Measurements from ENCODE around the gene DRICH1.
"Not testable (repeated sequence)": the region's sequence is repeated elsewhere in the genome, so short reads cannot be mapped to it uniquely, and the experiment has no call there.

Gene DRICH1

GRCh38 chr22:23595904-23596303 is 36.2 kb downstream of the DRICH1 start:
- DNase-seq: not testable (repeated sequence)

GRCh38 chr22:23591846-23592245 is 40.3 kb downstream of the DRICH1 start:
- DNase-seq: no peak

- peak; percentile 71 for DNase-seq
Measured at GRCh38 chr22:23591201-23591791, 40.8 kb downstream of the DRICH1 start.

- DNase-seq: no peak
Measured at GRCh38 chr22:23583836-23584235, 48.3 kb downstream of the DRICH1 start.

DNA sequence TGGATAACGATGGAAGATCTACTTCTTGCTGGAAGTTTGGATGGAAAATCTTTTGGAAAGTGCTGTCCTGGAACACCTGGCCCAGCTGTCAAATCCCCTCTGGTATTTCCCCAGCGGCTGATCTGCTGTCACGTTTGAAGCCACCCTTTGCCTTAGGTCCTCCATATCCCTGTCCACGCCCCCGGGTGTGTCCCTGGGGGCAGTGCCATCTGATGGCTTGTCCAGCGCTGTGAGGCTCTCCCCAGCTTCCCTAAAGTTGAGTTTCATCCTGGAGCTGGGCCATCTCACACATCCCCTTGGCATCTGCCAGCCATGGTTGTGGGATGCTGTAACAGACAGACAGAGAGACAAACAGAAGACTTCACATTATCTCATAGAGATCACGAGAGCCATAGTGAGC is 49.0 kb downstream of the DRICH1 start:
- no peak for DNase-seq

DNA sequence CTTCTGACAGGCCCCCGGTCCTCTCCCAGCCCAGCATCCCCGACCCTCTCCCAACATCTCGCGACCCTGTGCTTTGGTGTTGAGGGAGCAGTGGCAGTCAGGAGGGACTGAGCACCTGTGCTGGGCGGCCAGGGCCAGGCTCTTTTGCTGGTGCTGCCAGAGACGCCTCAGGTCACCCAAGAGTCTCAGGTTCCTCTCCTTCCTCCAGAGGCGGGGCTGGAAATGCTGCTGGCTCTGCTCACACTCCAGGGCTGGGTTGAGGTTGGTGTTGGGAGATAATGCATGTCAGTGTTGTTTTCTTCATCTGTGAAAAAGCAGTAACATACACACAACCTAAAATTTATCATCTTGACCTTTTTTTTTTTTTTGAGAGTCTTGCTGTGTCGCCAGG is 50.9 kb downstream of the DRICH1 start:
- no peak for DNase-seq

DNA sequence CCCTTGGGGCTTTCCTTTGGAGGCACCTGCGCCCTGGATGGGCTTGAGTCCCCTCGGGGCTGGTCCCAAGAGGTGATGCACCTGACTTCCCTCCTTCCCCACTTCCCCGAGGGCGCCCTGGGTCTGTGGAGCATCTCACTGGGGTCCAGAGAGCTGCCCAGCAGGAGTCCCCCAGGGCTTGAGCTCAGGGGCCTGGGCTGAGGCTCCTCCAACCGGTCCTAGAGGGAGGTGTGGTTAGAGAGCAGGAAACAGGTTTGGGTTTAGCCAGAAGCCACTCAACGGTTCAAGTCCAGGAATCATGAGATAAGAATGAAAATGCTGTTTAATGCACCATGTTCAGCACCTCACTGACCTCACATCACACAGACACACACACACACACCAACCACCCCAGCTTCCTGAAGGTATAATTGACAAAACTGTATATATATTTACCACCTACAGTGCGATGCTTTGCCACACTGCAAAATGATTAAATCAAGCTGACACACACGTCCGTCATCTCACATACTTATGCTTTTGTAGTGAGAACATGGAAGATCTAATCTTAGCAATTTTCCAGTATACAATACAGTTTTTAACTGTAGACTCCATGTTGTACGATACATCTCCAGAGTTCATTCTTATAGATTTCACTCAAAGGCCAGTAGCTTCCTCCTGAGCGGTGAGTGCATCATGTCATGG is 51.4 kb downstream of the DRICH1 start:
- DNase-seq: no peak

GRCh38 chr22:23579870-23580575 is 52.1 kb downstream of the DRICH1 start, which contains the start of gene IGLL1:
Gene IGLL1, minus strand, starts transcription at chr22:23580290. Its CDS starts 100 bp downstream, at chr22:23580190.
- no peak for DNase-seq

GRCh38 chr22:23579280-23579679 is 52.8 kb downstream of the DRICH1 start:
- no peak for DNase-seq

- DNase-seq: no peak
Measured at GRCh38 chr22:23578306-23578705, 53.8 kb downstream of the DRICH1 start.

- DNase-seq: no peak
Measured at GRCh38 chr22:23576681-23577080, 55.4 kb downstream of the DRICH1 start.

- no peak for DNase-seq
Measured at GRCh38 chr22:23575601-23576000, 56.5 kb downstream of the DRICH1 start.

- DNase-seq: no peak
Measured at GRCh38 chr22:23574877-23575276, 57.2 kb downstream of the DRICH1 start.

- DNase-seq: no peak
Measured at GRCh38 chr22:23574371-23574811, 57.7 kb downstream of the DRICH1 start.

GRCh38 chr22:23573701-23574235 is 58.4 kb downstream of the DRICH1 start:
- DNase-seq: not testable (repeated sequence)

- not testable (repeated sequence) for DNase-seq
Measured at GRCh38 chr22:23573106-23573505, 59.0 kb downstream of the DRICH1 start.

DNA sequence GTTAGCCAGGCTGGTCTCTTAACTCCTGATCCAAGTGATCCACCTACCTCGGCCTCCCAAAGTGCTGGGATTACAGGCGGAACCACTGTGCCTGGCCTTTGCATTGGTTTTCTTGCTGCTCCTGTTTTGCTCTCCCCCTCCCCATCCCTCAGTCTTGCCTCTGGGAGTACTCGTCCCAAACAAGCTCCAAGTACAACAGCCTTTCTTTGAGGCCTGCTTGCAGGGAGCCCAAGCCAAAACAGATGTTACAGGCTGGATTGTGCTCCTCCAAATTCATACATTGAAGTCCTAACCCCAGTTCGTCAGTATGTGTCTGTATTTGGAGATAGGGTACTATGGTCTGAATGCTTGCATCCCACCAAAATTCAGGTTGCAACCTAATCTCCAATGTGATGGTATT is 60.6 kb downstream of the DRICH1 start:
- DNase-seq: no peak

- DNase-seq: no peak
Measured at GRCh38 chr22:23570681-23571080, 61.4 kb downstream of the DRICH1 start.

DNA sequence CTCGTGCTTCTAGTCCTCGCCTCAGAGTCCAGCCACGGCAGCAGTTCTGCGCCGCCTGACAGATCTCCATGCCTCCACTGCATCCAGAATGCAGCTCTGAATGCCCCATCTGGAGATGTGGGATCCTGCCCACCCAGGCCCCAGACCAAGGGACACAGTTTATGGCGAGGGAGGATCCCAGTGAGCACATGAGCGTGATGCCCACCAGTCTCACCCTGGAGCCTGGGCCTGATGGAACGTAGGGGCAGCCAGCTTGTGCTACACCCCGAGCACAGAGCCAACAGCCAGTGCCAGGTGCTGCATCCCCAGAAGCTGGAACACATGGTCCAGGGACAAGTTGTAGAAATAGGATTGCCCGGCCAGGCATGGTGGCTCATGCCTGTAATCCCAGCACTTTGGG is 62.4 kb downstream of the DRICH1 start:
- no peak for DNase-seq

GRCh38 chr22:23569291-23569690 is 62.8 kb downstream of the DRICH1 start:
- DNase-seq: no peak

GRCh38 chr22:23566705-23567475 is 65.2 kb downstream of the DRICH1 start:
- no peak for DNase-seq

- DNase-seq: peak; percentile 51
Measured at GRCh38 chr22:23565915-23566704, 66.0 kb downstream of the DRICH1 start.

All from right hindlimb (tissue), 1 donor.